Measurements from ENCODE around the gene ENOX1. TPM values are rescaled to one million over a fixed set of nuclear protein-coding genes. Genes with fewer than 3 reads are reported as not detected.

Gene ENOX1
- total and polyA plus RNA-seq, 2 of the 8 experiments (the other 6 are each of a cell fraction or from before 2014, with no cell fraction given) = 0.23 to 0.37 TPM

DNA sequence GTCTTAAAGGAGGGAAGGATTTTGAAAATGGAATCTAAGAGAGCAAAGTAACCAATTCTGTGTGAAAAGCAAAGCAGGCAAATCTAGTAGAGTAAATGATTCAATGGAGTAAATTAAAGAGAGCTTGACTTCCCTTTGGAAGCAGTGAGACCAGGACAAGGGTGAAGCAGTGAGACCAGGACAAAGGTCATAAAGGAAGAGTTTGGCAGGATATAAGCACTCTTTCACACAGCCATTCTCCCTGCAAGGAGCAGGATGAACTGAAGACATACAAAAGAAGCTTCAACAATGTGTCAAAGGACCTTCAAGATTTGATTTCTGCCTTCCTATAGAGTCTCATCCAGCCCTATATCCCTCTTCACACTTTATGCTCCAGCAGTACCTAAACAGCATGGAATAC, 123.8 kb downstream of the ENOX1 start (continued):
- TF ChIP-seq, protein P1, sequence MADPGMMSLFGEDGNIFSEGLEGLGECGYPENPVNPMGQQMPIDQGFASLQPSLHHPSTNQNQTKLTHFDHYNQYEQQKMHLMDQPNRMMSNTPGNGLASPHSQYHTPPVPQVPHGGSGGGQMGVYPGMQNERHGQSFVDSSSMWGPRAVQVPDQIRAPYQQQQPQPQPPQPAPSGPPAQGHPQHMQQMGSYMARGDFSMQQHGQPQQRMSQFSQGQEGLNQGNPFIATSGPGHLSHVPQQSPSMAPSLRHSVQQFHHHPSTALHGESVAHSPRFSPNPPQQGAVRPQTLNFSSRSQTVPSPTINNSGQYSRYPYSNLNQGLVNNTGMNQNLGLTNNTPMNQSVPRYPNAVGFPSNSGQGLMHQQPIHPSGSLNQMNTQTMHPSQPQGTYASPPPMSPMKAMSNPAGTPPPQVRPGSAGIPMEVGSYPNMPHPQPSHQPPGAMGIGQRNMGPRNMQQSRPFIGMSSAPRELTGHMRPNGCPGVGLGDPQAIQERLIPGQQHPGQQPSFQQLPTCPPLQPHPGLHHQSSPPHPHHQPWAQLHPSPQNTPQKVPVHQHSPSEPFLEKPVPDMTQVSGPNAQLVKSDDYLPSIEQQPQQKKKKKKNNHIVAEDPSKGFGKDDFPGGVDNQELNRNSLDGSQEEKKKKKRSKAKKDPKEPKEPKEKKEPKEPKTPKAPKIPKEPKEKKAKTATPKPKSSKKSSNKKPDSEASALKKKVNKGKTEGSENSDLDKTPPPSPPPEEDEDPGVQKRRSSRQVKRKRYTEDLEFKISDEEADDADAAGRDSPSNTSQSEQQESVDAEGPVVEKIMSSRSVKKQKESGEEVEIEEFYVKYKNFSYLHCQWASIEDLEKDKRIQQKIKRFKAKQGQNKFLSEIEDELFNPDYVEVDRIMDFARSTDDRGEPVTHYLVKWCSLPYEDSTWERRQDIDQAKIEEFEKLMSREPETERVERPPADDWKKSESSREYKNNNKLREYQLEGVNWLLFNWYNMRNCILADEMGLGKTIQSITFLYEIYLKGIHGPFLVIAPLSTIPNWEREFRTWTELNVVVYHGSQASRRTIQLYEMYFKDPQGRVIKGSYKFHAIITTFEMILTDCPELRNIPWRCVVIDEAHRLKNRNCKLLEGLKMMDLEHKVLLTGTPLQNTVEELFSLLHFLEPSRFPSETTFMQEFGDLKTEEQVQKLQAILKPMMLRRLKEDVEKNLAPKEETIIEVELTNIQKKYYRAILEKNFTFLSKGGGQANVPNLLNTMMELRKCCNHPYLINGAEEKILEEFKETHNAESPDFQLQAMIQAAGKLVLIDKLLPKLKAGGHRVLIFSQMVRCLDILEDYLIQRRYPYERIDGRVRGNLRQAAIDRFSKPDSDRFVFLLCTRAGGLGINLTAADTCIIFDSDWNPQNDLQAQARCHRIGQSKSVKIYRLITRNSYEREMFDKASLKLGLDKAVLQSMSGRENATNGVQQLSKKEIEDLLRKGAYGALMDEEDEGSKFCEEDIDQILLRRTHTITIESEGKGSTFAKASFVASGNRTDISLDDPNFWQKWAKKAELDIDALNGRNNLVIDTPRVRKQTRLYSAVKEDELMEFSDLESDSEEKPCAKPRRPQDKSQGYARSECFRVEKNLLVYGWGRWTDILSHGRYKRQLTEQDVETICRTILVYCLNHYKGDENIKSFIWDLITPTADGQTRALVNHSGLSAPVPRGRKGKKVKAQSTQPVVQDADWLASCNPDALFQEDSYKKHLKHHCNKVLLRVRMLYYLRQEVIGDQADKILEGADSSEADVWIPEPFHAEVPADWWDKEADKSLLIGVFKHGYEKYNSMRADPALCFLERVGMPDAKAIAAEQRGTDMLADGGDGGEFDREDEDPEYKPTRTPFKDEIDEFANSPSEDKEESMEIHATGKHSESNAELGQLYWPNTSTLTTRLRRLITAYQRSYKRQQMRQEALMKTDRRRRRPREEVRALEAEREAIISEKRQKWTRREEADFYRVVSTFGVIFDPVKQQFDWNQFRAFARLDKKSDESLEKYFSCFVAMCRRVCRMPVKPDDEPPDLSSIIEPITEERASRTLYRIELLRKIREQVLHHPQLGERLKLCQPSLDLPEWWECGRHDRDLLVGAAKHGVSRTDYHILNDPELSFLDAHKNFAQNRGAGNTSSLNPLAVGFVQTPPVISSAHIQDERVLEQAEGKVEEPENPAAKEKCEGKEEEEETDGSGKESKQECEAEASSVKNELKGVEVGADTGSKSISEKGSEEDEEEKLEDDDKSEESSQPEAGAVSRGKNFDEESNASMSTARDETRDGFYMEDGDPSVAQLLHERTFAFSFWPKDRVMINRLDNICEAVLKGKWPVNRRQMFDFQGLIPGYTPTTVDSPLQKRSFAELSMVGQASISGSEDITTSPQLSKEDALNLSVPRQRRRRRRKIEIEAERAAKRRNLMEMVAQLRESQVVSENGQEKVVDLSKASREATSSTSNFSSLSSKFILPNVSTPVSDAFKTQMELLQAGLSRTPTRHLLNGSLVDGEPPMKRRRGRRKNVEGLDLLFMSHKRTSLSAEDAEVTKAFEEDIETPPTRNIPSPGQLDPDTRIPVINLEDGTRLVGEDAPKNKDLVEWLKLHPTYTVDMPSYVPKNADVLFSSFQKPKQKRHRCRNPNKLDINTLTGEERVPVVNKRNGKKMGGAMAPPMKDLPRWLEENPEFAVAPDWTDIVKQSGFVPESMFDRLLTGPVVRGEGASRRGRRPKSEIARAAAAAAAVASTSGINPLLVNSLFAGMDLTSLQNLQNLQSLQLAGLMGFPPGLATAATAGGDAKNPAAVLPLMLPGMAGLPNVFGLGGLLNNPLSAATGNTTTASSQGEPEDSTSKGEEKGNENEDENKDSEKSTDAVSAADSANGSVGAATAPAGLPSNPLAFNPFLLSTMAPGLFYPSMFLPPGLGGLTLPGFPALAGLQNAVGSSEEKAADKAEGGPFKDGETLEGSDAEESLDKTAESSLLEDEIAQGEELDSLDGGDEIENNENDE (IDR thresholded peaks at IDR 0.05; ENCODE audit: insufficient replicate concordance, low read length) = no peak
- no peak for TF ChIP-seq CREB1 (IDR thresholded peaks at IDR 0.05)
- TF ChIP-seq PHF8 (conservative IDR thresholded peaks at IDR 0.05; ENCODE audit: low read depth, low read length) = no peak
- TF ChIP-seq TBP (IDR thresholded peaks at IDR 0.05; ENCODE audit: low read depth, low read length) = no peak
- no peak for TF ChIP-seq JUN (IDR thresholded peaks at IDR 0.05; ENCODE audit: low read depth, low read length)
- TF ChIP-seq RFX5 (IDR thresholded peaks at IDR 0.05; ENCODE audit: borderline replicate concordance, low read depth, low read length) = no peak
- TF ChIP-seq, protein P2, sequence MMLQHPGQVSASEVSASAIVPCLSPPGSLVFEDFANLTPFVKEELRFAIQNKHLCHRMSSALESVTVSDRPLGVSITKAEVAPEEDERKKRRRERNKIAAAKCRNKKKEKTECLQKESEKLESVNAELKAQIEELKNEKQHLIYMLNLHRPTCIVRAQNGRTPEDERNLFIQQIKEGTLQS (IDR thresholded peaks at IDR 0.05; ENCODE audit: insufficient read depth, low read depth, low read length) = no peak
- TF ChIP-seq CBX5 (IDR thresholded peaks at IDR 0.05; ENCODE audit: low read depth, low read length) = no peak
- no peak for TF ChIP-seq CHD2 (IDR thresholded peaks at IDR 0.05; ENCODE audit: low read length)
- TF ChIP-seq SIRT6 (IDR thresholded peaks at IDR 0.05; ENCODE audit: low read length) = no peak
- no peak for TF ChIP-seq KDM4A (IDR thresholded peaks at IDR 0.05; ENCODE audit: low read depth, low read length, severe bottlenecking)
- no peak for TF ChIP-seq BCL11A (IDR thresholded peaks at IDR 0.05; ENCODE audit: low read depth in 2 of 2, low read length in 2 of 2)
- no peak for TF ChIP-seq TCF12 (IDR thresholded peaks at IDR 0.05; ENCODE audit: low read depth, low read length)

Data from H1 (cell line).